HepG2 (cell line): ENCODE measurements around the gene LEPR.

Source experiments
- CTCF ChIP-seq: sonication (generic); formaldehyde crosslinking; IDR thresholded peaks from 2 replicates; pipeline ENCODE4 v1.5.0; 2020; ENCODE audit warnings: mild to moderate bottlenecking, missing genetic modification reagents, moderate library complexity
- ELF4 ChIP-seq: sonication (generic); formaldehyde crosslinking; IDR thresholded peaks from 2 replicates; pipeline ENCODE4 v1.5.0; 2020; ENCODE audit warnings: missing genetic modification reagents, mild to moderate bottlenecking, moderate library complexity, borderline replicate concordance
- SIN3B ChIP-seq: fragments of 150-350 bp; IDR thresholded peaks from 2 replicates; pipeline ENCODE4 v1.6.1; 2014; ENCODE audit warnings: low read length
- SMC3 ChIP-seq: IDR thresholded peaks from 2 replicates; pipeline ENCODE4 v1.6.1; 2011; ENCODE audit warnings: low read length, improper control_type of control experiment
- SRSF1 ChIP-seq: fragments of 200-400 bp; formaldehyde crosslinking; optimal IDR thresholded peaks from 2 replicates; pipeline ENCODE3; 2017; ENCODE audit warnings: mild to moderate bottlenecking, low read depth, low read length, moderate library complexity

GRCh38 chr1:65393347-65393746, 27.1 kb upstream of the LEPR start:
- no peak for TF ChIP-seq SRSF1
- no peak for TF ChIP-seq SMC3
- TF ChIP-seq SIN3B = no peak
- TF ChIP-seq CTCF = no peak
- no peak for TF ChIP-seq ELF4
